ENCODE measurements around the gene CASKIN1.

The CASKIN1 gene

DNA sequence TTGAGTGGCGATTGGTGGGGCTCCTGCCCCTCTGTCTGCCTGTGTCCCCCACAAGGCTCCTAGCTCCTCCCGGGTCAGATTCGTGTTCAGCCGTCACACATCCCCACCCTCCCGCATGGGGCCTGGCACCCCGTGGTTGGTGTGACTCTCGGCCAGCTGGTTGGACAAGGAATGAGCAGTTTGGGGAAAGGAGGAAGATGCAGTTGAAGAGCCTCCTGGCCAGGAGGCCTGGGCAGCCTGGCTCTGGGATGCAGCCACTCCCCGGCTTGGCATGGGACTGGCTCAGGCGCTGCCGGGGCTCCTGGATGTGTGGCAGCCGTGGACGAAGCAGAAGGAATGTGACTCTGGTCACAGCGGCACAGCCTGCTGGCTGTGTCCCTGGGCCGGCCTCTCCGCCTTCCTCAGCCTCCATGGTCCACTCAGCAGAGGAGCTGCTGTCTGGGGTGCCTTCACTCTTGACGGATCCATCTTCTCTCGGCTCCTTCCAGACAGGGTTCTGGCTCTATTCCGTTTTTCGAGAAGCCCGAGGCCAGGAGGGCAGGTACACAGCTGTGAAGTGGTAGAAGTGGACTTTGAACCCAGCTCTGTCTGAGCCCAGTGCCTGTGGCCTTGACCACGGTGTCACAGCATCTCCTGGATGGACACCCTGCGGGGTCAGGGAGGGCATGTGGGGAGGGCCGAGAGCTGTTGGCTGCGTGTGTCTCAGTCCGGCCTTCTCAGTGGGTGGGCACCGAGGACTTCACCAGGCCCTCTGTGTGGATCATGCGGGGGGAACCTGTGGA, 38.7 kb downstream of the CASKIN1 start:
- DNase-seq (ENCODE audit: low read depth in 2 of 2) = no peak

DNA sequence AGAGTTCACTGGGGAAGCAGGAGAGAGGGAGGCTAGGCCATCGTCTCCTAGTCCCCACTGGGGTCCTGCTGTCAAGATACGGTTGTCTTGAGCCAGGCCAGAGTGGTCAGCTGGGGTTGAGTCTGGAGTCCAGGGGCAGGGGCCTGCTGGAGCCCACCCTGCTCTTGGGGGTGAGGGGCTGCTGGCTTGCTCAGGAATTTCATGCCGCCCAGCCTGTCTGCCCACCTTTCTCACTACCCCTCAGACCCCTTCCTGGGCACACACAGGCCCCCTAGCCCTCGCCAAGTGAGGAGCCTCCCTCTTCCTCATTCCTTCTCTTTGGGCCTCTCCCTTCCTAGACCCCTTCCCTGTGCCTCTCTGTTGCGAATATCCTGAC, 39.6 kb downstream of the CASKIN1 start:
- no peak for DNase-seq (ENCODE audit: low read depth in 2 of 2)

DNA sequence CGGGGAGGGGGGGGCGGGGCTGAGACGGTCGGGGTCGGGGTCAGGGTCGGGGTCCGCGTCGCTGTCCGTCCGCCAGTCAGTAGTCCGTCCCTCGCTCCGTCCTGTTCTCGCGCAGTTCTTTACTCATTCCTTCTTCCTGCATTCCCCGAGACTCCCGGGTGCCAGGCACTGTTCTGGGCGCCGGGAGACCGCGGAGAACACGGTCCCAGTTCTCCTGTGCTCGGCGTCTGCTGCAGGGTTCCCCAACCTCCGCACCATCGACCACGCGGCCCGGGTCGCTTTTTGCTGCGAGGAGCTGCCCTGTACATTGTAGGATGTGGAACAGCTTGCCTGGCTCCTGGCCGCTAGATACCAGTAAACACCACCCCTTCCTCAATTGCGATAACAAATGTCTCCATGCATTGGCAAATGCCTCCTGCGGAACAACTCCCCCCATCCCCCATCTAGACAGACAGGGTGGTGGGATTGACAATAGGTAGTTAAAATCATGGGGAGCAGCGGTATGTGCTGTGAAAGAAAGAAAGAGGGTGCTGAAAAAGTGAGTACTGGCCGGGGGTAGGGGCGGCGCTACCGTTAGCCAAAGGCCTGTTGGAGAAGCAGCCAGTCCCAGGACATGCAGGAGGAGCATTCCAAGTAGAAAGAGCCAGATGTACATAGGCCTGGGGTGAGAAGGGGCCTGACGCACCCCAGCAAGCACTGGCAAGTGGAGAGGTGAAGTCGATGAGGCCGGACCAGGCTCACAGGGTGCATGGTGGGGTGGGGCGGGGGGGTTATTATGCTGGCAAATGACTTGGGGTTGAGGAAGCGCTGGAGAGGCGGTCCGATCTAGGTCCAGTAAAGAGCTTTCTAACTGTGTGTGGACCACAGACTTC, 40.2 kb downstream of the CASKIN1 start:
- DNase-seq (ENCODE audit: low read depth in 2 of 2) = no peak

DNA sequence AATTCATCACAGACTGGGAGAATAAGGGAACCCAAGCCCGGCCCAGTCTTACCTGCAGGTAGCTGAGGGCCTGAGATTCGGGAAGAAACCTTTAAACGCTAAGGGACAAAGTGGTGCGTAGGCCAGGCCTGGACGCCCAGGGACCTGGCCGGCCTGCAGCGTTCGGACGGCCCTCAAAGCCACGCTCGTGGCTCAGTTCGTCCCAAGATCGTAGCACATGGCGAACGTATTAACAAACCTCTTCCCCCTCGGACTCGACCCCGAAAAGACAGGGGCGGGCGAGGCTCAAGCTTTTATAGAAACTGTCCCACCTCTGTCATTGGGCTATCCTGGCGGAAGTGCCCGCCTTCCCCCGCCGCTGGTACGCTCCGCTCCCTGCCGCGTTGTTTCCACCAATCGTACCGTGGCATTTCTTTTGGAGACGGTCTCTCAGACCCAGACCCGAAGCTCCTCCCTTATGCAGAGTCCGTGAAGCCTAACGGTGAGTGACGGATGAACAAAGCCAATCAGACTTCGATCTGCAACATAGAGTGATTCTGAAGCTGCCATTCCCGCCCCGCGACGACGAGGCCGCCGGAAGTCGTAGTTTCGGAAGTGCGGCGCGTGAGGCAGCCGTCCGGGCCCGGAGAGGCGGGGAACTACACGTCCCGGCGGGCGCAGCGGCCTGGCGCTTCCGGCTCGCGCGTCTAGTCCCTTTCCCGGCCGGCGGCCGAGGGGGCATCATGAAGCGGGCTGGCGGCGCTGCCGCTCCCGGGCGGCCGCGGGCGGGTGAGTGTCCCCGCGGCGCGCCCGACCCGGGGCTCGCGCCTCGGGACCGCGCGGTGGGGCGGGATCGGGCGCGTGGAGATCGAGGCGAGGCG, 41.1 kb downstream of the CASKIN1 start, which contains the start of gene TRAF7:
TSS of gene TRAF7 (plus strand) at position 692 of the 860 bp plus-strand sequence. CDS start 8,139 bp downstream, outside the sequence.
- peak; percentile 97 to 98 for DNase-seq (ENCODE audit: low read depth in 2 of 2)

DNA sequence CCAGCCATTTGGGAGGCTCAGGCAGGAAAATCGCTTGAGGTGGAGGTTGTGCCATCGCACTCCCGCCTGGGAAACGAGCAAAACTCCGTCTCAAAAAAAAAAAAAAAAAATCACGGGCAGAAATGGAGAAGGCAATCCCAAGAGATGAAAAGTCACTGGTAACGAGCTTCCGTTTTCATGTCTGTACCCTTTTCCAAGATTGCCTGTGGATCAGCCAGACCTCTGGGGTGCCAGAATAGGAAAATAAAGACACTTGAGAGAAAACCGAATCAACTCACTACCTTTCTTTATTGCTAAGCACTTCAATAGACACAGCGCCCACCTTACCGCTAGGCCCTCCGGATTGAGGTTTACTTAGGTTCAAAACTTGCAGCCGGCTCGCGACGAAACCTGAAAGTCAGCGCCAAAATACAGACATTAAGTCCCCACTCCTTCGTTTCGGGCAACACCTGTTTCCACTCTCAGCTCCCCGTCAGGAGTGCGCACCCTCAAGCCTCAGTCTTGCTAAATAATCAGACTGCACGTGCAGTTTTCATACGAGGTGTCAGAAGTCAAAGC, 41.8 kb downstream of the CASKIN1 start:
- peak in 1 of 2 donors; percentile 20 for DNase-seq (ENCODE audit: low read depth in 2 of 2)

DNA sequence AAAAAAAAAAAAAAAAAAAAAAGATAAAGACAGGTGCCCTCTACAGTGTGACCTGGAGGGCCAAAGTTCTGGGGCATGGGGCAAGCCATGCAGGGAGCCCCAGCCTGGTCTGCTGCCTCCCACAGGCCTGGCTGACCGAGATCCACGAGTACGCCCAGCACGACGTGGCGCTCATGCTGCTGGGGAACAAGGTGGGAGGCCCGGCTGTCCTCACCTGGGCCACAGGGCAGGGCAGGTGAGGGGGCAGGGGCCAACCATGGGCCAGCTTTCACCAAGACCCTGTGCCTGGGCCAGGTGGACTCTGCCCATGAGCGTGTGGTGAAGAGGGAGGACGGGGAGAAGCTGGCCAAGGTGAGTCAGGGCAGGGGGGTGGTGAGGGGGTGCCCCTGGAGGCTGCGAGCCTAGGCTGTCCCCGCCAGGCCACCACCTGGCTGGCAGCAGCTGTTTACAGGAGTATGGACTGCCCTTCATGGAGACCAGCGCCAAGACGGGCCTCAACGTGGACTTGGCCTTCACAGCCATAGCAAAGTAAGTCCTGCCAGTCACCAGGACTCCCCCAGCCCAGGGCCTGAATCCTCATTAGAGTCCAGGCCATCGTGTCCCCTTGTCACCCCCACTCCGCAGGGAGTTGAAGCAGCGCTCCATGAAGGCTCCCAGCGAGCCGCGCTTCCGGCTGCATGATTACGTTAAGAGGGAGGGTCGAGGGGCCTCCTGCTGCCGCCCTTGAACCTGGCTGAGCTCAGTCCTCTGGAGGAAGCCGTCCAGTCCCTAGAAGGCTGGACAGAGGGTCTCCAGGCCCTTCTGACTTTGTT, 43.5 kb downstream of the CASKIN1 start:
- DNase-seq (ENCODE audit: low read depth in 2 of 2) = no peak

GRCh38 chr16:2151188-2152091, 45.0 kb downstream of the CASKIN1 start:
- no peak for DNase-seq (ENCODE audit: low read depth in 2 of 2)

DNA sequence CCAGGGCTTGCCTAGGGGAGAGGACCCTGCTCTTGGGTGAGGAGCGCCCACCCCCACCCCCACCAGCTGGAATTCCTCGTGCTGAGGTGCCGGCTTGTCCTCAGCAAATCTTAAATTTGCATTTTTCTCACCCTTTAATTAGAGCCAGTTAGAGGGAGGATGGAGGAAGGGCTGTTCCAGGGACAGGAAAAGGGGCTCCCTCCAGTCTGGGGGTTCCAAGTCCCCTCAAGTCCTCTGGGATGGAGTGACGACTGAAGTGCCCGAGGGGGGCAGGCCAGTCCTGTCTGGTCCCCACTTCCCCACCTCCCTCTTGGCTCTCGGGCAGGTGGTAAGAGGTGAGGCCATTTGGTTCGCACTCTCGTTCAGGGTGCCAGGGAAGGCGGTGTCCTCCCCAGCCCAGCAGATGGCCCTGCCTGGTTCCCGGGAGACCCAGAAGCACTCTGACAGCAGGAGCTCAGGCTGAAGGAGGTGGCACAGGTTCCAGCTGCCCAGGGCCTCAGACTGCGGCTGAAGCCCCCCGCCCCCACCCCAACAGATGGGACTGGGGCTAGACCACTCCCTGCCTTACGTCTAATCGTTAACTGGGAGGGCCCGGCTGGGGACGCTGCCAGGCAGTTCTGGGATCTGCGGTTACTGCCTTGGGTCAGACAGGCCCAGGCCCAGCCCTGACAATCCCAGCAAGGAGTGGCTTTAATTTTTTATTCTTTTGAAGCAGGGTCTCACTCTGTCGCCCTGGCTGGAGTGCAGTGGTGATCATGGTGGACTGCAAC, 45.8 kb downstream of the CASKIN1 start:
- DNase-seq (ENCODE audit: low read depth in 2 of 2) = no peak

DNA sequence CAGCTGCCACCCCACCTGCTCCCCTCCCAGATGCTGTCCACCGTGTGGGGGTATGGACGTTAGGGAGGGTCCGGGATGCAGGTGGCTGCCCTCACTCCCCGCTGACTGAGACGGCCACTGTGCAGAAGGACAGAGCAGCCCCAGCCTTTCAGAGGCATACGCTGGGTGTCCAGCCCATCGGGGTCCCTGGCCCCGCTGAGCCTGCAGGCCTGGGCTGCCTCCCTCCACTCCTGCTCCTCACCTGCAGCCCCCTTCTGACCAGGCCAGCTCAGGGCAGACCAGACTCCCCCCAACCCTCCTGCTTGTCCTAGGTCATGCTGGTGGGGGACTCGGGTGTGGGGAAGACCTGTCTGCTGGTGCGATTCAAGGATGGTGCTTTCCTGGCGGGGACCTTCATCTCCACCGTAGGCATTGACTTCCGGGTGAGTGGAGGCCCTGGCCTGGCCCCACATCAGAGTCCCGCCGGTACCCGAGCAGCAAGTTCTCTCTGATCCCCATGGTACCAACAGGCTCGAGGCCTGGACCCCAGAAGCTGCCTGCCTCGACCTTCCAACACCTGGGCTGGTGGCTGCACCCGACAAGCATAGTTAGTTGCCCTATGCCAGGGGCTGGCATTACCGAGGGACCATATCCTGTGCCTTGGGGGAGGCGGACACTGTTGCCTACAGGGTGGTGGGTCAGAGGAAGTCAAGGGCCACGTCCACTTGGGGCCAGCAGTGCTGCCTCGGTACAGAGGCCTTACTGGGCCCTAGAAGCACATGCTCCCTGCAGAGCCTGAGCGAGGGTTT, 46.6 kb downstream of the CASKIN1 start:
- DNase-seq (ENCODE audit: low read depth in 2 of 2) = no peak

- DNase-seq (ENCODE audit: low read depth in 2 of 2) = no peak
Observed at GRCh38 chr16:2148714-2149629, 47.4 kb downstream of the CASKIN1 start.

GRCh38 chr16:2147981-2148671, 48.3 kb downstream of the CASKIN1 start, which contains the start of gene RAB26:
RAB26 (plus strand) TSS chr16:2148625; CDS start chr16:2148784, 159 bp downstream.
- peak in 1 of 2 donors; percentile 49 for DNase-seq (ENCODE audit: low read depth in 2 of 2)

DNA sequence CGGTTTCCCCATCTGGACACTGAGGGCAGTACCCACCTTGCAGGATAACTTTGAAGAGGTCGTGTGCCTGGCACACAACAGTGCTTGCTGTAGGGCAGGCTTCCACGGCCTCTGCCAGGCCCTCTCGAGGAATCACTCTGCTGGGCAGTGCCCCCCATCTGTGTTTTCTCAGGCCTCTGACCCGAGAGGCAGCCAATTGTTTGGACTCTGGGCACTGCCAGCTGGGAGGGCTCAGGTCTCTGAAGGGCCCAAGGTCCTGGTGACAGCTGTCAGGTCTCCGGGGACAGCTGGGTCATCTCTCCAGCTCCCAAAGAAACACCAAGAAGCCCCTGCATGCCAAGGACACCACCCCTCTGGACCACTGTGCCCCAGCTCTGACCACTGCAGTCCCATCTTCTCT, 49.0 kb downstream of the CASKIN1 start:
- no peak for DNase-seq (ENCODE audit: low read depth in 2 of 2)

GRCh38 chr16:2145843-2146242, 50.6 kb downstream of the CASKIN1 start:
- no peak for DNase-seq (ENCODE audit: low read depth in 2 of 2)

DNA sequence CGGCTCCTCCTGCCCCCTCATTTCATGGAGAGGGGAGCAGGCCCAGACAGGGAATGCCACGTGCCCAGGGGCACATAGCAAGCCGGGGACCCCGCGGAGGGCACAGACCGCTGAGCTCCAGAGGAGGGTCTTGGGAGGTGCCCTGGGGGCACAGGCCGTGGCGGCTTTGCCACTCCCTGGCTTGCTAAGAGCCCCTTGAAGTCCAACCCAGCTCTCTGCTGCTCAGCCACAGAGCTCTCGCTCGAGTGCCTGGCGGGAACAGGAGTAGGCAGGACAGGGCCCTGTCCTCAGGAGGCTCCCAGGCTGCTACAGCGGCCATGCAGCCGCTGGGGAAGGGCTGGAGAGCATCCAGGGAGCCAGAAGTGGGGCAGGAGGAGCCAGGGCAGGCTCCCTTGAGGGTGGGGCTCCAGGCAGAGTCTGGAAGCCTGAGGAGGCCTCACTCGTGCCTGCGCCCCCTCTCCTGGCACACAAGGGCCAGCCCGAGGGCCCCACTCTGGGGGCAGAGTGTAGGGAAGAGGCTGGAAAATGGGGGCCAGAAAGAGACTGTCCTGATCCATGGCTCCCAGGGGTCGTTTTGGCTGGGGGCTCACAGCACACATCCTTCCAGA, 52.4 kb downstream of the CASKIN1 start:
- DNase-seq (ENCODE audit: low read depth in 2 of 2) = no peak

DNA sequence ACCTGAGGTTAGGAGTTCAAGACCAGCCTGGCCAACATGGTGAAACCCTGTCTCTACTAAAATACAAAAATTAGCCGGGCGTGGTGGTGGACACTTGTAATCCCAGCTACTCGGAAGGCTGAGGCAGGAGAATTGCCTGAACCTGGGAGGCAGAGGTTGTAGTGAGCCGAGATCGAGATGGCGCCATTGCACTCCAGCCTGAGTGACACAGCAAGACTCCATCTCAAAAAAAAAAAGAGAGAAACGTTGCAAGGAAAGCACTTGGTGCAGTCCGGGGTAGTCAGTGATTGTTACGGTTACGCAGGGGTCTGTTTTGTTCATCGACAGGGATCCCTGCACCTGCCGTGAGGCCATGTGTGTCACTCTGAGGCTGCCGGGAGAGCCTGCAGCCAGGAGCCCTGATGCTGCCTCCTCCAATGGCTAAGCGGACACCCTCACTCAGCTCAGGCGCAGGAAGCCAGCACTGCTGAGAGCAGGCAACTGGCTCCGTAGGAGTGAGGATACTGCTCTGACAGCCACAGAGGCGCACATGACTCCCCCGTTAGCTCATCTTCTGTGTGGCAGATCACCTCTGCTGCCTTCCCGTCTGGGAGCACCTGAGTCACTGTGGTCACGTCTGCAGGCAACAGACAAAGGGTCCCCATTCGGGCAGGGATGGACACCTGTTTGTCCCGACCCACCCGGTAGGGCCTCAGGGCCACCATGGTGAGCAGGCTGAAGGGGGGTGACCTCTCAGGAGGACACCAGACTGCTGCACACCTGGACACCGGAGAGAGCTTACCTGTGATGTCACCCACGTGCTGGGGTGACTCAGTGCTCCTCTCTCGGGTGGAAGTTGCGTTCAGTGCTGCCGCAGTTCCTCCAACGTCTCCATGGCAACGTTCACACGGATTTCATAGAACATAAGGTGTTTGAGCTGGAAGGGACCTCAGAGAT, 53.2 kb downstream of the CASKIN1 start:
- no peak for DNase-seq (ENCODE audit: low read depth in 2 of 2)
